ENCODE data around the gene APOA5.

APOA5 gene

GRCh38 chr11:116788975-116789374 lies 2.7 kb downstream of the APOA5 start:
- no peak for DNase-seq (ENCODE audit: low spot score)
- Histone ChIP-seq H3K27ac (no peak overlapping the region), H3K4me3 (no peak overlapping the region)
- no peak for TF ChIP-seq CTCF (IDR thresholded peaks at IDR 0.05)

GRCh38 chr11:116788534-116788933 lies 3.1 kb downstream of the APOA5 start:
- DNase-seq (ENCODE audit: low spot score): no peak
- TF ChIP-seq CTCF (IDR thresholded peaks at IDR 0.05): no peak
- Histone ChIP-seq H3K27ac (peak overlapping the region; percentile 82 to 84), H3K4me3 (peak overlapping the region; percentile 98)

DNA sequence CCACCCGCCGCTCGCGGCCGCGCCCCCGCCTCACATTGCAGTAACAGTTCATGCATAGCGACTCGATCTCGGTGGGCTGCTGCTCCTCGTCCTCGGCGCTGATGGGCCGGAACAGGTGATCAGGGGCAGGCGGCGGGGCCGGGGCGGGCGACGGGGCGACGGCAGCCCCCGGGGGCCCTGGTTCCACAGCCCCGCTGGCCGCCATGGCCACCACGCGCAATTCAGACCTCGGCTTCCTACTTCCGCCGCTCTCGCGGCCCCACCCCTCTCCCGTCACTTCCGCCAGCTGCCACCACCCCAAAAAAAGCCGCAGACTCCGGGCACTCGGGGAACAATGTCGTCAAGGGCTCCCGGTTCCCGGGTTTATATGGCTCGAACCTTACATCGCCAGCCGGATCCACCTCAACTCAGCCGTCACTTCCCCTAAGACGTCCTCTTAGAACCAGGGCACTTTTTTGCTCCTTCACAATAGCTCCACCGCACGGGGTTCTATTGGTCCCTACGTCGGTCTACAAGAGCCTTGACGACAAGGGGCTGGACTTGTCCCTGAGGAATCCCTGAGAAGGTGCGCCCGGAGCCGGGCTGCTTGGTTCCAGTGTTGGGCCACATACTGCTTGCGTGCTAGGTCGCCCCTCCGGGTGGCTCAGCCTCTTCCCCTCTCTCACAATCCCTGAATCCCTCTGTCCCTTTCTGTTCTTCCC lies 3.7 kb downstream of the APOA5 start, which contains the start of gene ZPR1:
TSS of gene ZPR1 (minus strand) at position 238 of the 701 bp plus-strand sequence. CDS start at position 205, 33 bp downstream.
- peak within 1 kb of the TSS; percentile 82 to 84 for H3K27ac ChIP-seq
- H3K4me3 ChIP-seq: peak within 1 kb of the TSS; percentile 98
- TF ChIP-seq CTCF (IDR thresholded peaks at IDR 0.05): no peak
- peak; percentile 91 for DNase-seq (ENCODE audit: low spot score)

DNA sequence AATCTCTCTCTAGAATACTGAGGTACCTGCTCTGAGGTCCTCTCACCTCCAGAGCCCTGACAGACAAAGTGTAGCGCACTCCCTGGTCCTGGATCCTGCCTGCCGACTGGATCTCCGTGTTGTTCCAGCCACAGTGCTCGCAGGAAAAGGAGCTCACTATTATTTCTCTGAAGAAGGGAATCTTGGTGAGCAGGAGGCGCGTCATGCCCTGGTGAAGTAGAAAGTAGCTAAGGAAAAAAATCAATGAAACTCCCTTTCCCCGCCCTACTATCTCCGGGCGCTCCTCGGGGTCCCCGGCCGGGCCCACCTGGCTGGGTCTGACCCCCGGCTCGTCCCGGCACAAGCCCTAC lies 4.3 kb downstream of the APOA5 start:
- TF ChIP-seq CTCF (IDR thresholded peaks at IDR 0.05): no peak
- Histone ChIP-seq H3K27ac (peak overlapping the region; percentile 82 to 84), H3K4me3 (peak overlapping the region; percentile 98)
- no peak for DNase-seq (ENCODE audit: low spot score)

DNA sequence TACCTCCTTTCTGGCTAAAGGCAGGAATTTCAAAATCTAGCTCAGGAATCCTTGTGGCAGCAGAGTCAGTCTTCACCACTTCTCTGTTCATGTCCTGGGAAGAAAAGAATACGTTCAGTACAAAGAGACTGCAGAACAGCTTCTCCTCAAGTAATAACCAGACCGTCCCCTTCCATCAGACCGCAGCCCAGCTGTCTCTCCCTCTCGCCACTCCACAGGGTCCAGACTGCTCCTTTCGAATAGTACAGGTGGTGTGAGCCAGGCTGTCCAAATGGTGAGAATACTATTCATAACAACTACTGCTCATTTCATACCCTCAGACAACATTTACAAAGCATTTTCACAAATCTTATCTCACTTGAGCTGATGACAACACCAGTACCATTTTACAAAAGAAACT lies 4.7 kb downstream of the APOA5 start:
- Histone ChIP-seq H3K27ac (no peak overlapping the region), H3K4me3 (peak overlapping the region; percentile 98)
- no peak for TF ChIP-seq CTCF (IDR thresholded peaks at IDR 0.05)
- DNase-seq (ENCODE audit: low spot score): no peak

DNA sequence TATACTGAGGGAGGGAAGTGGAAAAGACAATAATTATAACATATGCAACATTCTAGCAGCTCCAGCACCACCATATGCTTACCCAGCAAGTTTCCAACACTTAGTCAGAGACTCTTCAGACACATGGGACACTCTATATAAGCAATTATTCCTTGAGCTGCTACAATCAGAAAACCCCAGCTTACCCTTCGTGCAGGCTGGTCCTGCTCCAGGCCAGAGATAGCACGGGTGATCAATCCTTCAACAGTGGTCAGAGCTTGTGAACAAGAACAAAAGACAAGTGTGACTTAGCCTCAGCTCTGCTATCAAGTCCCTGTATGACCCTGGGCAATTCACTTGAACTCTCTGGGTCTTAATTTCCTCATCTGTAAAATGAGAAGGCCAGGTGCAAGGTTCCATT lies 5.4 kb downstream of the APOA5 start:
- Histone ChIP-seq H3K4me3 (no peak overlapping the region), H3K27ac (no peak overlapping the region)
- no peak for TF ChIP-seq CTCF (IDR thresholded peaks at IDR 0.05)
- no peak for DNase-seq (ENCODE audit: low spot score)

DNA sequence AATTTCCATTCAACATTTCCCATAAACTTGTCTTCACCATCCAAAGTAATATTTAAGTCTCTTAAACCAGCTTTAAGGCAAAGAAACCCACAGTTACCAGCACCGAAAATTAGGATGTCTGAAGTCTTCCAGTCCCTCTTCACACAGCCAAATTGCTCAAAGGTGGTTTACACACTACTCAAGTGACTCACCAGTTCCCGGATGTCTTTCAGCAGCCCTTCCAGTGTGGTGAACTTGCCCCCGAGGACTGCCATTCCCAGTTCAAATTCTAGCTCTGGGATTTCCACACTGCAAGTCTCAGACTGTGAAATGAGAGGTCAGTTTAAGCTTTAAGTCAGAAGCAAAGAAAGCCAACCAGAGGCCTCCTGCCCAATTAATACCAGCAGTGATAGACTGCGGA lies 9.0 kb downstream of the APOA5 start:
- H3K27ac ChIP-seq: no peak overlapping the region
- no peak for DNase-seq (ENCODE audit: low spot score)
- no peak overlapping the region for H3K4me3 ChIP-seq
- TF ChIP-seq CTCF (IDR thresholded peaks at IDR 0.05): no peak
